HepG2 (cell line): Measurements from ENCODE around the gene ARHGAP10. TPM values are rescaled to one million over a fixed set of nuclear protein-coding genes. Genes with fewer than 3 reads are reported as not detected.

Experiments used
- AGO2 ChIP-seq: fragments of 200-400 bp; formaldehyde crosslinking; optimal IDR thresholded peaks from 2 replicates; pipeline ENCODE3; 2017; ENCODE audit warnings: mild to moderate bottlenecking, low read depth, low read length, moderate library complexity
- BRD4 ChIP-seq: sonication (generic); formaldehyde crosslinking; IDR thresholded peaks from 2 replicates; pipeline ENCODE4 v1.4.0; 2020; ENCODE audit warnings: missing genetic modification reagents
- EHMT2 ChIP-seq: fragments of 200-600 bp; sonication (generic); IDR thresholded peaks from 2 replicates; pipeline ENCODE4 v1.7.0; 2017; ENCODE audit warnings: antibody characterized with exemption, low read depth, low read length, borderline replicate concordance
- HHEX ChIP-seq: IDR thresholded peaks from 2 replicates; pipeline ENCODE4 v1.6.1; 2016; ENCODE audit warnings: control low read depth
- MZF1 ChIP-seq: sonication (generic); formaldehyde crosslinking; IDR thresholded peaks from 2 replicates; pipeline ENCODE4 v1.8.1; 2023; ENCODE audit warnings: mild to moderate bottlenecking, missing genetic modification reagents, borderline replicate concordance
- NCOR1 ChIP-seq: fragments of 200-600 bp; sonication (generic); IDR thresholded peaks from 2 replicates; pipeline ENCODE4 v1.7.0; 2017; ENCODE audit warnings: antibody characterized with exemption, low read length, borderline replicate concordance
- NONO ChIP-seq, 2 experiments: fragments of 450-650 bp in 1 of 2; sonication (generic) in 1 of 2; formaldehyde crosslinking in 1 of 2; IDR thresholded peaks in 1 of 2; conservative IDR thresholded peaks in 1 of 2; 2 replicates each; pipeline versions ENCODE4 v1.6.1 to v1.8.0; 2017 to 2022; ENCODE audit warnings: mild to moderate bottlenecking in 1 of 2, missing genetic modification reagents in 1 of 2, moderate library complexity in 1 of 2
- SP5 ChIP-seq: IDR thresholded peaks from 2 replicates; pipeline ENCODE4 v1.6.1; 2016; ENCODE audit warnings: low read depth, borderline replicate concordance
- ZBTB42 ChIP-seq: sonication (generic); formaldehyde crosslinking; IDR thresholded peaks from 2 replicates; pipeline ENCODE4 v1.5.0; 2020; ENCODE audit warnings: mild to moderate bottlenecking, missing genetic modification reagents
- ZBTB7B ChIP-seq: sonication (generic); formaldehyde crosslinking; IDR thresholded peaks from 2 replicates; pipeline ENCODE4 v1.4.0; 2020; ENCODE audit warnings: missing genetic modification reagents
- ZFP36L2 ChIP-seq: sonication (generic); formaldehyde crosslinking; IDR thresholded peaks from 2 replicates; pipeline ENCODE4 v1.4.0; 2020; ENCODE audit warnings: missing genetic modification reagents
- ZNF362 ChIP-seq: sonication (generic); formaldehyde crosslinking; IDR thresholded peaks from 2 replicates; pipeline ENCODE4 v1.4.0; 2020; ENCODE audit warnings: missing genetic modification reagents, mild to moderate bottlenecking, borderline replicate concordance
- ZNF451 ChIP-seq: sonication (generic); formaldehyde crosslinking; IDR thresholded peaks from 2 replicates; pipeline ENCODE4 v1.5.0; 2020; ENCODE audit warnings: mild to moderate bottlenecking, missing genetic modification reagents
- ZNF574 ChIP-seq: sonication (generic); formaldehyde crosslinking; IDR thresholded peaks from 2 replicates; pipeline ENCODE4 v1.4.0; 2020; ENCODE audit warnings: missing genetic modification reagents
- ZNF724P ChIP-seq: sonication (generic); formaldehyde crosslinking; IDR thresholded peaks from 2 replicates; pipeline ENCODE4 v1.8.0; 2022; ENCODE audit warnings: missing genetic modification reagents, borderline replicate concordance
- polyA plus RNA-seq, 8 experiments: library from polyadenylated mRNA; depleted of rRNA in 3 of 8; stranded (reverse) in 7 of 8; unstranded in 1 of 8; fragments of >200 nt; fragmentation: Illumina TruSeq in 4 of 8; extraction: Trizol in 4 of 8; gene quantifications; 2 replicates each; pipeline versions ENCODE4 v1.2.1 to v1.2.3, GENCODE V29; 2011 to 2016; ENCODE audit warnings: low read depth in 4 of 8, missing spikeins in 1 of 8, mixed read lengths in 1 of 8; ENCODE audit not compliant: insufficient read depth in 1 of 8
- total RNA-seq, 5 experiments: library from RNA; depleted of rRNA; stranded (reverse); fragments of >200 nt; fragmentation: Illumina TruSeq; extraction: Trizol; gene quantifications; 2 replicates each; pipeline ENCODE4 v1.2.3, GENCODE V29; 2016; ENCODE audit warnings: low read depth in 1 of 5
- TF ChIP-seq, protein P1 (sequence below): sonication (generic); formaldehyde crosslinking; IDR thresholded peaks from 2 replicates; pipeline ENCODE4 v1.5.1; 2020; ENCODE audit warnings: mild to moderate bottlenecking, missing genetic modification reagents

The ARHGAP10 gene
- total and polyA plus RNA-seq, 2 of the 13 experiments (the other 11 are each of a cell fraction or from before 2014, with no cell fraction given), result 0.45 to 1.6 TPM

GRCh38 chr4:147683717-147684700 lies 47.9 kb upstream of the ARHGAP10 start, which contains the start of gene PRMT9 (continued):
- TF ChIP-seq, protein P1, sequence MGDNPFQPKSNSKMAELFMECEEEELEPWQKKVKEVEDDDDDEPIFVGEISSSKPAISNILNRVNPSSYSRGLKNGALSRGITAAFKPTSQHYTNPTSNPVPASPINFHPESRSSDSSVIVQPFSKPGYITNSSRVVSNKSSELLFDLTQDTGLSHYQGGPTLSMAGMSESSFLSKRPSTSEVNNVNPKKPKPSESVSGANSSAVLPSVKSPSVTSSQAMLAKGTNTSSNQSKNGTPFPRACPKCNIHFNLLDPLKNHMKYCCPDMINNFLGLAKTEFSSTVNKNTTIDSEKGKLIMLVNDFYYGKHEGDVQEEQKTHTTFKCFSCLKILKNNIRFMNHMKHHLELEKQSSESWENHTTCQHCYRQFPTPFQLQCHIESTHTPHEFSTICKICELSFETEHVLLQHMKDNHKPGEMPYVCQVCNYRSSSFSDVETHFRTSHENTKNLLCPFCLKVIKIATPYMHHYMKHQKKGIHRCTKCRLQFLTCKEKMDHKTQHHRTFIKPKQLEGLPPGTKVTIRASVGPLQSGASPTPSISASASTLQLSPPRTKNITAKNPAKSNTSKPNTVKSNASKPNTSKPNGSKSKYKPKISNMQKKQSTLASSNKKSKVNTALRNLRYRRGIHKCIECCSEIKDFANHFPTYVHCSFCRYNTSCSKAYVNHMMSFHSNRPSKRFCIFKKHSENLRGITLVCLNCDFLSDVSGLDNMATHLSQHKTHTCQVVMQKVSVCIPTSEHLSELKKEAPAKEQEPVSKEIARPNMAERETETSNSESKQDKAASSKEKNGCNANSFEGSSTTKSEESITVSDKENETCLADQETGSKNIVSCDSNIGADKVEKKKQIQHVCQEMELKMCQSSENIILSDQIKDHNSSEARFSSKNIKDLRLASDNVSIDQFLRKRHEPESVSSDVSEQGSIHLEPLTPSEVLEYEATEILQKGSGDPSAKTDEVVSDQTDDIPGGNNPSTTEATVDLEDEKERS (CRISPR knock-in tag), result peak; percentile 58; the same call in 1 of the 2 replicates
- TF ChIP-seq NONO (IDR thresholded peaks at IDR 0.05) (no peak), NONO (CRISPR knock-in tag; conservative IDR thresholded peaks at IDR 0.05) (peak; percentile 89), ZBTB42 (CRISPR knock-in tag) (no peak), ZNF451 (CRISPR knock-in tag) (0 out of 2 replicates have a peak, but pooled peaks have one; percentile 69), ZBTB7B (0 out of 2 replicates have a peak, but pooled peaks have one; percentile 42), EHMT2 (no peak), BRD4 (CRISPR knock-in tag) (peak; percentile 76; the same call in 1 of the 2 replicates), NCOR1 (no peak), ZFP36L2 (CRISPR knock-in tag) (no peak), ZNF574 (CRISPR knock-in tag) (peak; percentile 84), AGO2 (peak; percentile 55), HHEX (CRISPR knock-in tag) (no peak; the same call in 1 of the 2 replicates), MZF1 (CRISPR knock-in tag) (no peak), ZNF362 (peak; percentile 77), ZNF724P (no peak), SP5 (CRISPR knock-in tag) (peak; percentile 55; the same call in 1 of the 2 replicates)
